GM19463 (cell line): ENCODE results near the gene MIEF1.
A peak's percentile ranks its signal among the peaks of the same experiment; 100 is the strongest.

Experiments used
- ATAC-seq: cut with Tn5 transposase; IDR thresholded peaks from one replicate; pipeline ENCODE4 v1.9.1; 2021; ENCODE audit warnings: mild to moderate bottlenecking, moderate library complexity; ENCODE audit not compliant: unreplicated experiment

The MIEF1 gene

DNA sequence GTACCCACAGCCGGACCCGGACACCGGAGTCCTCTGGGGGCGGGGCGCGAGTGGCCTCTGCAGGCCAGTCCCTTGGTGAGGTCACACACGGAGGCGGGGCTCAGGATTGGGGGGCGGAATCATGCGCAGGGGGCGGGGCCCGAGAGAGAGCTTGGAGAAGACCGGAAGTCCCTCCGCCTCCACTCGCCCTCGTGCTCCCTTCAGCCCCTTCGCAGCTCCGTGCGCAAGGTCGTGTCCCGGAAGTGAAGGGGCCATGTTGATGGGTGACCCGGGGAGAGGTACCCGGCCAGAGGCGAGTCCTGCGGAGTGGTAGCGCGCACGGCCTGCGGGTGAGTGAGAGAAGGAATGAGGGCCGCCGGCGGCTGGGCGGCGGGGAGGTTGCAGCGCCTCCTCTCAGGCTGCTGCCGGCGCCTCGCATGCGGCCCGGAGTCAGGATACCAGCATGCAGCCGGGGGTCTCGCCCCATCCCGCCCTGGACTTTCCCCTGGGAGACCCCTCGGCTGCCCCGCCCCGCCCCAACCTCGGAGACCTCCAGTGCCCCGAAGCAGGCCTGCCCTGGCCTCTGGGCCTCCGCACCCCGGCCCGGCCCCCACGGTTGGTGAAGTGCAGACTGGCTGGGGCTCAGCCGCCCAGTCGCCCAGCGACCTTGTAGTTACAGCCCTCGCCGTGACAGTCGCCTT, at the start of gene MIEF1:
MIEF1 (plus strand) TSS at position 182 of the 680 bp plus-strand sequence. CDS start 9,005 bp downstream, outside the sequence.
- peak; percentile 96 for ATAC-seq

GRCh38 chr22:39452740-39453040, 49.4 kb upstream of the MIEF1 start:
- ATAC-seq: no peak

DNA sequence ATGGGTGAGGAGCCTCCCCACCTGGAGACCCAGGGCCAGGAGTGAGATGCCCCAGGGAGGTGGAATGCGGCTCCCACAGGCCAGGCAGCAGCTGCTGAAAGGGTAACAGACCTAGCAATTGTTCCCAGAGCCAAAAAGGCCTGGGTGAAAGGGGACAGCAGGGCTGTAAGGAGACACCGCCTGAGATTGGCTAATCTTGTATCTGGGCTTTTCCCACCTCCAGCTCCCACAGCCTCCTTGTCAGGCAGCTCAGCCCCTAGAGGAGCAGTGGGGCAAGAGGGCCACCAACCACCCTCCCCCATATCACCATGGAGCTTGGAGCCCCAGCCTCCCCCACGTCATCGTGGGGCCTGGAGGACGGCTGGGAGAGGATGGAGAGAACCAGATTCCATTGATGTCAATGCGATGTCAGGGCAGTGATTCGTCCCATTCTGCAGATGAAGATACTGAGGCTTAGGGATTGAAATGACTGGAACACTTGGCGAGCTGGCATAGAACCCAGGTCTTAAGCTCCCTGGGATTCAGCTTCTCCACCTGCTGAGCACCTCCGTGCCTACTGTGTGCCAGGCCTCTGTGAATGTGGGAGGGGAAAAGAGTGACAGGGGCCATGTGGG, 48.2 kb upstream of the MIEF1 start:
- ATAC-seq: no peak

GRCh38 chr22:39454385-39454871, 47.7 kb upstream of the MIEF1 start:
- ATAC-seq: no peak

GRCh38 chr22:39456522-39457197, 45.4 kb upstream of the MIEF1 start, which contains the start of gene MGAT3:
MGAT3 (plus strand) TSS chr22:39457012; CDS start chr22:39487348, 30,336 bp downstream.
- no peak for ATAC-seq

DNA sequence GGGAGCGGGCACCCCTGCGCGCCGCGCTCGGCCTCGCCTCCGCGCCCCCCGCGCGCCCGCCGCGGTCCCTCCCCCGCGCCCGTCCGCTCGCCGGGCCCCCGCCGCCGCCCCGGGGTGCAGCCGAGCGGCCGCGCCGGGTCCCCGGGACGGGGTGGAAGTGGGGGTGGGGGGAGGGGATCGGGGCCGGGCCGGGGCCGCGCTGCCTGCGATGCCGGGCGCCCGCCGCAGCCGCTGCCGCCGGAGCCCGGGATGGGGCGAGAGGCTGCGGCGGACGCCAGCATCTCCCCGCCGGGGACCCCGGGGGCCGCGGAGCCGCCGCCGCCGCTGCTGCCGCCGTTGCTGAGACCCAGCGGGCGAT, 44.9 kb upstream of the MIEF1 start:
- no peak for ATAC-seq

DNA sequence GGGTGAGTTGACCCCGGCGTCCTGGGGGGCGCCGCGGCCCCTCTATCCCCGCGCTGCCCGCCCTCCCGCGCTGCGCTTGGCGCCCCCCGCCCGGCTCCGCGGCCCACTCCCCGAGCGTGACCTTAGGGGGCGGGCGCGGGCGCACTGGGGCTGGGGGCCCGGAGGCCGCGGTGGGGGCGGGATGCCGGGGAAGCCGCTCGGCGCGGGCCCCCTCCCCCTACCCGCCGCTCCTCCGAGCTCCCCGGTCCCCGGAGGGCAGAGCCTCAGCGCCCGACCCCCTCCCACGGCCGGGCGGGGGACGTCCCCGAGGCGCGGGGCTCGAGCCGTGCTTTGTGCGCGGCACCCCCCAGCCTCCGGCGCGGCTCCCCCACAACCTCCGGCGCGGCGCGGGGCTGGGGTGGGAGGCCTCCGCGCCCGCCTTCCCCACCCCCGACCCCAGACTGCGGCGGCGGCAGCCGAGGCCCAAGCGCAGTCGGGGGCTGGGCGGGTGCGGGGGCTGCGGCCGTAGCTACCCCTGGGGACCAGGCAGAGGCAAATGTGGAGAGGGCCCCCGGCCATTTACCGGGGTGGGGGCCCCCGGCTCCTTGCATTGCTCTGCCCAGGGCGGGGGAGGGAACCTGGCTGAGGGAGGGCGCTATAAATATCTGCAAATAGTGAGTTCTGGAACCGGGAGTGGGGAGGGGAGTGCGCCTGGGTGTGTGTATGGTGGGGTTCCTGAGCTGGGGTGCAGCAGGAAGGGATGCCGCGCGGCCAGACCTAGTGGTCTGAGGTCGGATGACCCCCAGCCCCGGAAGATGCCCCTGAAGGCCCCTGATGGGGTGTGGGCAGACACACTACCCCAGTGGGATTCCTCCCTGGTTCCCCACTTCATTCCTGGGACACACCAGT, 44.3 kb upstream of the MIEF1 start:
- ATAC-seq: no peak

GRCh38 chr22:39458444-39459083, 43.5 kb upstream of the MIEF1 start:
- no peak for ATAC-seq

DNA sequence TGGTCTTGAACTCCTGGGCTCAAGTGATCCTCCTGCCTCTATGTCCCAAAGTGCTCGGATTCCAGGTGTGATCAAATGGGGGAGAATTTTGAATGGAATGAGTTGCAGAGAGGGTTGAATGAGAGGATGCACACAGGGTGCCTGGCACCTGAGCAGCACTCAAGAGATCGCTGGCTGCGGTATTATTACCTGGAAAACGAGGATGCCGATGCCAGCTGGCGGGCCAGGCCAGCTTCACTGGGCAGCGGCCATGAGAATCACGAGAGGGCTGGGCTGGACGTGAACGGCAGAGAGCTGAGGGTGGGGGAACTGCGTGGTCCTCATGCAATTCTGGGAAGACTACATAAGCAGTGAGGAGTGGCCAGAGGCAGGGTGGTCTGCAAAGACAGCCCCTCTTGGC, 42.4 kb upstream of the MIEF1 start:
- ATAC-seq: no peak

GRCh38 chr22:39462443-39463221, 39.5 kb upstream of the MIEF1 start:
- no peak for ATAC-seq

- no peak for ATAC-seq
These were observed 38.8 kb upstream of the MIEF1 start for GRCh38 chr22:39463277-39463676.

GRCh38 chr22:39463931-39464390, 38.1 kb upstream of the MIEF1 start:
- no peak for ATAC-seq

- no peak for ATAC-seq
These were observed 35.7 kb upstream of the MIEF1 start for GRCh38 chr22:39466228-39467006.

GRCh38 chr22:39467390-39467895, 34.6 kb upstream of the MIEF1 start:
- no peak for ATAC-seq

- no peak for ATAC-seq
These were observed 33.4 kb upstream of the MIEF1 start for GRCh38 chr22:39468487-39469325.

DNA sequence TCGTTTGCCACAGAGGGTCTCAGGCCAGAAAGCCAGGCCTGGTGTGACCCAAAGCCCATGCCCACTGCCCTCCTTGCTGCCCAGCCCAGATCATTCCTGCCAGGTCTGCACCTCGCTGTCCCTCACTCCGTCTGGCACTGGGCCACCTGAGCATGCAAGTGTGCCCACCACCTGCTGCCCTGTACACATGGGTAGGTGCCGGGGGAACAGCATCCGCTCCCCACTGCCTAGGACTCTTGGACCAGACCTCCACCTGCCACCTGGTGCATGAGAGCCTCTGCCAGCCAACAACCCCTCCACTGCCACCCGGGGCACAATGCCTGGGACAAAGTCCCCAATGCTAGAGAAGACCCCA, 32.8 kb upstream of the MIEF1 start:
- no peak for ATAC-seq

- no peak for ATAC-seq
These were observed 32.2 kb upstream of the MIEF1 start for GRCh38 chr22:39469681-39470450.
